Omental fat pad (tissue), 4 donors: ENCODE data around the gene KRT83. TPM values are rescaled to one million over a fixed set of nuclear protein-coding genes. Genes with fewer than 3 reads are reported as not detected.

Experiments
- ATAC-seq: fragments of 150-250 bp; one replicate; pipeline ENCODE4 v1.9.1; 2016; ENCODE audit warnings: mild to moderate bottlenecking, moderate library complexity; ENCODE audit not compliant: low FRiP score
- DNase-seq: peaks from one replicate; pipeline ENCODE4 v3.0.0-alpha.2; 2019; ENCODE audit warnings: low spot score
- total RNA-seq, 4 donors: library from RNA; depleted of rRNA; stranded (reverse); fragments of >200 nt; gene quantifications; one replicate each; pipeline ENCODE4 v1.1.0, GENCODE V29; 2016
- TF ChIP-seq, protein P1 (sequence below), 3 donors: fragments of 450-650 bp; IDR thresholded peaks; one replicate each; pipeline ENCODE4 v1.5.1; 2016 to 2017; ENCODE audit warnings: antibody characterized with exemption in 3 of 3, mild to moderate bottlenecking in 3 of 3, moderate library complexity in 2 of 3

Gene KRT83
- total RNA-seq, 4 donors from 2014 or later, result not detected

DNA sequence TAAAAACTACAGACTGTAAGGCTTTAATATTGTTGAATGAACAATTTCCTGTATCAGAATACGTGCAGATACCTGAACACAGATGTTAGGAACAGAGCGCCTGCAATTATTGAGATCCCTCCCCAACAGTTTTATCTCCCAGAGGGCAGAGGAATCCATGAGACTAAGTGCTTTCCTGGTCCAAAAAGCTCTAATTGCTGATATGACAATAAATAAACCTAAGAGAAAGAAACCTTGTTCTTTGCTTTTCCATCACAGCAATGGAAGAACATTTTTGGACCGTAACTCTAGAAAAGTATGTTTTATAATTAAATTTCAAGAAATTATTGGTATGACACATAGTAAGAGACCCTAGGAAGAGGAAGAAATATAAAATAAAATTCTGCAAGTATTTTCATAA, 13.0 kb upstream of the KRT83 start:
- TF ChIP-seq, protein P1, sequence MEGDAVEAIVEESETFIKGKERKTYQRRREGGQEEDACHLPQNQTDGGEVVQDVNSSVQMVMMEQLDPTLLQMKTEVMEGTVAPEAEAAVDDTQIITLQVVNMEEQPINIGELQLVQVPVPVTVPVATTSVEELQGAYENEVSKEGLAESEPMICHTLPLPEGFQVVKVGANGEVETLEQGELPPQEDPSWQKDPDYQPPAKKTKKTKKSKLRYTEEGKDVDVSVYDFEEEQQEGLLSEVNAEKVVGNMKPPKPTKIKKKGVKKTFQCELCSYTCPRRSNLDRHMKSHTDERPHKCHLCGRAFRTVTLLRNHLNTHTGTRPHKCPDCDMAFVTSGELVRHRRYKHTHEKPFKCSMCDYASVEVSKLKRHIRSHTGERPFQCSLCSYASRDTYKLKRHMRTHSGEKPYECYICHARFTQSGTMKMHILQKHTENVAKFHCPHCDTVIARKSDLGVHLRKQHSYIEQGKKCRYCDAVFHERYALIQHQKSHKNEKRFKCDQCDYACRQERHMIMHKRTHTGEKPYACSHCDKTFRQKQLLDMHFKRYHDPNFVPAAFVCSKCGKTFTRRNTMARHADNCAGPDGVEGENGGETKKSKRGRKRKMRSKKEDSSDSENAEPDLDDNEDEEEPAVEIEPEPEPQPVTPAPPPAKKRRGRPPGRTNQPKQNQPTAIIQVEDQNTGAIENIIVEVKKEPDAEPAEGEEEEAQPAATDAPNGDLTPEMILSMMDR (IDR thresholded peaks at IDR 0.05), result no peak
- no peak for DNase-seq
- ATAC-seq, result no peak

DNA sequence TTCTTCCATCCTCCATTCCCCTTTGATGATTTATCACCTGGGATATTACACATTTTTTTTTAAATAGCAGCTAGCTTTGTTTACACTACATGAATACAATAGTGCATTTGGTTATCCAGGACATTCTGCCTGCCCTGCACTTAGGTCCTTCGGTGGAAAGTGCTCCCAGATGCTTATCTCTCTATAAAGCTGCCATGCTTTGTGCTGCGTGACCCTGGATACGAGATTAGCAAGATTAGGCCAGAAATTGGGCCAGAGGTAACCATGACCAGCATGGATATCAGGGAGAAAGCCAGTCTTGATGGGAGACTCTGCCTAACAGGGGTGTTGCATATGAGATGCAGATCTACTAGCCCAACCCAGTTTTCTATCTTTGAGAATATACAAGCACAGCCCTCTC, 12.1 kb upstream of the KRT83 start:
- no peak for ATAC-seq
- DNase-seq, result no peak
- TF ChIP-seq, protein P1 (IDR thresholded peaks at IDR 0.05), result no peak

DNA sequence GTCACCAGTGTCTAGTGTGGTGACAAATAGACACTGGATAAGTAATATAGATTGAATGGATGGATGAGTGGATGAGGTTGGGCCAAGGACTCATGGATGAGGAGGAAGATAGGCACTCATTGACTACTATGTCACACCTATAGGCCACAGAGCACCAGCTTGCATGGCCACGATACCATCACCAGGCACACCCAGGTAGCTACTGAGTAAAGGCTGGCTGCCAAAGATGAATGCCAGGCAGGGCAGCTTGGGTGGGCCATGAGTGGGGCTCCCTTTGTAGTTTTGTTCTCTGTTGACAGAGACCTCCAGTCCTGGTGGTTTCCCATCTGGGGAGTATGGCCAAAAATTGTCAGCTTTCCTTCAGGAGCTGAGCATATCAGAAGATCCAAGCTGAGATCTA, 11.2 kb upstream of the KRT83 start:
- DNase-seq (no peak), ATAC-seq (no peak)
- TF ChIP-seq, protein P1 (IDR thresholded peaks at IDR 0.05), result no peak

DNA sequence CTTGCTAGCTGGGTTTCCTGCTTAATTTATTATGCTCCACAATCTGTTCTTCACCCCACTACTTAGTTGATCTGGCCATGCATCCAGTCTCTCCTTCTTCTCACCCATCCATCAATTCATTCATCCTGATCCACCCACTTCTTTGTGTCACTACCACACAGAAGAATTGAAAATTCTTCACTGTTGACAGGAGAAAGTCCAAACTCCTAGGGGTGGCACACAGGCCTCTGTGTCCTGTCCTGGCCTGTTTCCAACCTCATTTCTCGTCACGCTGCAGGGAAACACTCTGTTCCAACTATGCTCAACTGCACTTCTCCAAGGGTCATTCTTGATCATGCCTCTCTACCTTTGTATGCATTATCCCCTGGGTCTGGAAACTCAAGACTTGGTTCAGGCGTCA, 10.6 kb upstream of the KRT83 start:
- ATAC-seq, result no peak

DNA sequence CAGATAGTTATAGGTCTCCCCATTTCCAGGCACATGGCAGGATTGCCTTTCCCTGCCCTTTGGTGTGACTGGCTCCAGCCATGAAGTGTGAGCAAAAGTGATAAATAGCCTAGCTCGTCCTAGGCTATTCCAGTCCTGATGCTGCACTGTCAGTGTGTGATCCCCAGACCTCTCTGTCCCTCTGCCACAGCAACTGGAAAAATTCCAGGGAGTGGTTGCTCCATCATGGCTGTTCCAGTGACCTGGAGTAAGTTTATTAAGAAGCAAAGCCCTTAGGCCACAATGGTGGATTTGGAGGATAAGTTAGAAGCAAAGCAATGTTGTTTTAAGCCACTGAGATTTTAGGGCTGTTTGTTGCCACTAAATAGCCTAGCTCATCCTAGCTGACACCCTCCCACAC, 9.8 kb upstream of the KRT83 start:
- TF ChIP-seq, protein P1 (IDR thresholded peaks at IDR 0.05), result no peak
- DNase-seq (no peak), ATAC-seq (no peak)

More for the DNA sequence above, 10.6 kb upstream of the KRT83 start:
- no peak for DNase-seq
- TF ChIP-seq, protein P1 (IDR thresholded peaks at IDR 0.05), result no peak

DNA sequence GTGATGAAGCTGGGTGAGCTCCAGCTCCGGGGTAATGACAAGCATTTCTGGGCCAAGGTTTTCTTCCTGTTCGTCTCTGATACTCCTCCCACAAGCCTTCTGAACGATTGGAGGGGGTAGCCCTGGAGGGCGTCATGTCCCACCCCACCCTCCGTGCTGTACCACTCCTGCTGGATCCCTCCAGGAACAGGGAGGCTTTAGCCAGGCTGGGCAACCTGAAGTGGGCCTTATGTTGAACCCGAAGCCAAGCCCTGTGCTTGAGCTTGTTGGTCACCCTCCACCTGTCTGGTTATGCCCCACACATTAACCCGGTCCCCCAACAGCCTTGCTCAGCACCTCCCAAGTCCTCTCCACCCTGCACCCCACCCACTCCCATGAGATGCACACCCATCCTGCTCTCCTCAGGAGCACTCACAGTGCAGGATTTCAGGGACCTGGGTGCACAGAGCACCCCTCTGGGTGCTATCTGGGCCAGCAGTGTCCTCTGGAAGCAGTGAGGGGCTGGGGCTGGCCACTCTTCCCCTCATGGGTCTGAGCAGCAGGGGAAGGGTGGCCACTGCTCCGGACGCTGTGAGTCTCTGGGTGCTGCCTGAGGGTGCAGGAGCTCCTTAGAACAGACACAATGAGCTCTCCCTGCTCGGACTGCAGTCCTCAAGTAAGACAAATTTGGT, 6.8 kb upstream of the KRT83 start:
- TF ChIP-seq, protein P1 (IDR thresholded peaks at IDR 0.05), result no peak
- DNase-seq (no peak), ATAC-seq (no peak)

DNA sequence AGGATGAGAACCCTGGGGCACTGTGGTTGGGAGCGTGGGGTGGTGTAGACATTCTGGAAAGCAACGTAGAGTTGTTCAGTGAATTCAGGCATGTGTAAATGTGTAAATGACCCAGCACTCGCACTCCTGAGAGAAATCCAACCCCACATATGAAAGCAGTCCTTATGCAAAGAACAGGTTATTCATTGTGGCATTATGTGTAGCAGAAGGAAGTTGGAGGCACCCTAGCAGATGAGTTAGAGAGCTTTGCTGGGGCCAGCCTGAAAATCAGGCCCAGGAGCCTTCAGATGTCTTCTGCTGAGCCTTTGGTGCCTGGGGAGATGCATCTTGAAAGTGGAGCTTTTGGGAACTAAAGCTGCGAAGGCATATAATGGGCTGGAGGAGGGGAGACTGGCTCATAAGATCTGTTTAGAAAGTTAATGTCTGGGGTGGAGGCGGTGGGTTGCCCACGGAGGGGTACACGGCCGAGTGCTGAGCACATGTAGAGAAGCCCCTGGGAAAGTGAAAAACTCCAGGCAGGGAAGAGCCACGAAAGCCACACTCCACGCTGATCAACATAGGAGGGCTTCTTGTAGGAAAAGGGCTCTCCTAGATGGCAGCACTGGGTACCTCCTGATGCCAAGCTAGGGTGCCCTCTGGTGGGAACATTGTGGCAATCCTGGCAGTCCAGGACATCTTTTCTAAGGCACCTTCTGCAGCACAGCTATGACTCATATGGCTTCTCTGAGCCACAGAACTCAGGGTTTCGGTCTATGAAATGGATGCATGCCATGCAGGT, 6.0 kb upstream of the KRT83 start:
- DNase-seq (peak; percentile 44), ATAC-seq (peak; percentile 95)
- TF ChIP-seq, protein P1 (IDR thresholded peaks at IDR 0.05), result peak in 1 of 3 donors; percentile 41
